Naive thymus-derived CD8-positive, alpha-beta T cell (primary cell): ENCODE results near the gene ST6GAL1. TPM values are rescaled to one million over a fixed set of nuclear protein-coding genes. Genes with fewer than 3 reads are reported as not detected.

Experiments used
- ATAC-seq, 2 donors: fragments of 150-1000 bp; cut with Tn5 transposase in 1 of 2; sonication (Bioruptor Pico), chemical (Tn5 transposase) in 1 of 2; 1 replicate in 1 of 2; 2 replicates in 1 of 2; pipeline ENCODE4 v1.10.0; 2021; ENCODE audit warnings: mild to moderate bottlenecking in 2 of 2, moderate library complexity in 2 of 2
- POLR2A ChIA-PET: fragments of 350-600 bp; sonication (Branson Sonifier 250); formaldehyde crosslinking; loops from one replicate; lab custom pipeline; 2021; ENCODE audit warnings: antibody characterized with exemption; lab: Charles Lee
- DNase-seq, 10 donors: peaks; one replicate each; pipeline versions ENCODE4 v3.0.0 to v3.0.0-alpha.2; 2020 to 2022
- H3K27ac Mint-ChIP-seq, 10 donors: one replicate each; pipeline ENCODE4 v1.8.0; 2020 to 2022; ENCODE audit warnings: mild to moderate bottlenecking in 10 of 10, mixed read lengths in 10 of 10, moderate library complexity in 4 of 10, inconsistent platforms in 1 of 10
- H3K27me3 Mint-ChIP-seq, 5 donors: one replicate each; pipeline ENCODE4 v1.8.0; 2021 to 2022; ENCODE audit warnings: mixed read lengths in 5 of 5
- H3K36me3 Mint-ChIP-seq, 3 donors: one replicate each; pipeline ENCODE4 v1.8.0; 2020 to 2022; ENCODE audit warnings: mixed read lengths in 3 of 3, mild to moderate bottlenecking in 2 of 3, inconsistent platforms in 1 of 3
- H3K4me1 Mint-ChIP-seq, 4 donors: one replicate each; pipeline ENCODE4 v1.8.0; 2021 to 2022; ENCODE audit warnings: mixed read lengths in 4 of 4
- H3K4me3 Mint-ChIP-seq, 10 donors: one replicate each; pipeline ENCODE4 v1.8.0; 2020 to 2022; ENCODE audit warnings: mild to moderate bottlenecking in 10 of 10, mixed read lengths in 10 of 10, moderate library complexity in 6 of 10, inconsistent platforms in 1 of 10
- H3K9me3 Mint-ChIP-seq, 9 donors: one replicate each; pipeline ENCODE4 v1.8.0; 2020 to 2022; ENCODE audit warnings: mixed read lengths in 9 of 9, mild to moderate bottlenecking in 3 of 9, inconsistent platforms in 1 of 9, moderate library complexity in 1 of 9
- polyA plus RNA-seq, 3 donors: library from polyadenylated mRNA; unstranded; fragments of 300-500 nt; fragmentation: Illumina TruSeq; gene quantifications; one replicate each; pipeline ENCODE4 v1.2.3, GENCODE V29; 2021
- total RNA-seq, 8 experiments: library from RNA in 2 of 8; stranded (reverse) in 2 of 8; gene quantifications; one replicate each; pipeline ENCODE4 v1.2.3 and lab custom pipeline; 2021 to 2026

ST6GAL1 gene
- total and polyA plus RNA-seq, 5 experiments from 2014 or later = 139 to 250 (median 223) TPM

DNA sequence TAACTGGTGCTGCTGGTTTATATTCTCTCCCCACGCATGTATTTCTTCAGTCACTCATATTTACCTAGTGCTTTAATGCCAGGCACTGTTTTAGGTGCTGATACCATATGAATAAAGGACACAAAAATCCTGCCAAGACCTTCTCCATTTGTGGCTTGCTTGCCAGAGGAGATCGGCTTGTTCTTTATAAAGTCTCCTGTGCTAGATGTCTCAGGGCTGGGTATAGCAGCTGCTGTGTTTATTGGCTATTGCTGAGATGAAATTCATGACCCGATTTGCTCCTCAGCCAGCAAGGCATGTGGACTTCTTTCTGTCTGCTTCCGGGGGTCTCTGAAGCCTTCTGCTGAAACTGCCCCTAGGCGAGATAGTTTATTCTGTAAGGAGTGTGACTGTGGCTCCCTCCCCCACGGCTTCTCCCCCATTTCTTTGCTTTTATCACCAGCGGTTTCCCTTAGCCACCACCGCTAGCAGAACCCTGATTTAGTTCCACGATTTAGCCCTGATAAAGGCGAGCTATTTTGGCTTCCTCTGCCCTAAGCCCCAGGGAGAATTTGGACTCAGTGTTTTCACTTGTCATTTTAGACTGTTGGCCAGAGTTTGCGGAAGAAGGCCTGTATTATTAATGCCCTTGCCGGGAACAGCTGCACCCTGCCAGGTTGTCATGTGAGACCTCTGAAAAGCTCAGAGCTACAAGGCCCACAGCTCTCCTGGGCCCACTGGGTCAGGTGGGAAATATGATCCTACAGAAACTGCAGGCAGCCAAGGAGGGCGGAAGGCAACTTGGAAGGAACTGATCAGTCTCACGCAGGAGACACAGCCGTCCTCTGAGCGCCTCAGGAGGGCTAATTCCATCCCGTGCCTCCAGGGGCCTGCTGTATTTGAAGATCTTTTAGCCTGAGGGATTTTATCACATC is 46.8 kb downstream of the ST6GAL1 start:
- no peak for ATAC-seq
- Mint-ChIP-seq H3K4me1 (peaks cover 27 to 43% (median 28%) of the 10 kb centered on the region in 4 donors), H3K9me3 (no peaks in the 10 kb centered on the region), H3K4me3 (no peak overlapping the region), H3K36me3 (peaks cover 0 to 82% (median 30%) of the 10 kb centered on the region in 3 donors), H3K27me3 (no peaks in the 10 kb centered on the region), H3K27ac (peak overlapping the region in 3 of 10 donors; percentile 27 to 75 (median 37))
- POLR2A ChIA-PET = no interaction called here
- no peak for DNase-seq

DNA sequence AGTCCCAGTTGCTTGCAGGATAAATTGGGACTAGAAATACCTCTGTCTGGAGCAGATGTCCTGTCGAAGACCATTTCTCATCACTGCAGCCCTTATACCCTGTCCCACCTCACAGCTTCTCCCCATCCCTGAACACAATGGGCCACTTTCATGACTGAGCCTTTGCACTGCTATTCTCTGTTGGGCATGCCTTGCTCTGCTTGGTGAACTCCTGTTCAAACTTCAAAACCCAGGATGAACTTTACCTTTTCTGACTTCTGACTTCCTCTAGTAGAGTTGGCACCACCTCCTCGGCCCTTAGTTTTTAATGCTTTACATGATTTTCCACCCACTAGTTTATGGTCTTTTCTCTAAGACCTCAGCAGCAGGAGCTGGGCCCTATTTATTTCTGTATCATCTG is 48.4 kb downstream of the ST6GAL1 start:
- POLR2A ChIA-PET = no interaction called here
- Mint-ChIP-seq H3K9me3 (no peaks in the 10 kb centered on the region), H3K27ac (peak overlapping the region in 2 of 10 donors; percentile 15 to 46), H3K4me1 (peaks cover 24 to 38% (median 31%) of the 10 kb centered on the region in 4 donors), H3K36me3 (peaks cover 0 to 82% (median 28%) of the 10 kb centered on the region in 3 donors), H3K4me3 (no peak overlapping the region), H3K27me3 (no peaks in the 10 kb centered on the region)
- DNase-seq = no peak
- ATAC-seq = no peak

DNA sequence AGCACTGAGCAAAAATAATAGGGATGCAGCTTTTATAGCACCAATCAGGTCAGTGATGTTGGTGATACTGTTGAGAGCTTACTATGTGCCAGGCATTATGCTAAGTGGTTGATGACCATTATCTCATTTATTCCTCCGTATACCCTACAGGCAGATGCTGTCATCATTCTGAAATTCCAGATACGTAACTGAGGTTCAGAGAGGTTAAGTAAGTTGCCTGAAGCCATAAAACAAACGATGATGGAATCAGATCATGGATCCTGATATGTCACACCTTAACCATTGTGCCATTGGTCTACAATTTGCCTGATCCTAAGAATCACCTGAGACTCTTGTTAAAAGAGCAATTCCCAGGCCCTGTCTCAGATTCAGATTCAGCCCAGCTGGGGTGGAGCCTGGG is 49.5 kb downstream of the ST6GAL1 start:
- Mint-ChIP-seq H3K27me3 (no peaks in the 10 kb centered on the region), H3K27ac (peak overlapping the region in 1 of 10 donors; percentile 32), H3K36me3 (peaks cover 0 to 80% (median 29%) of the 10 kb centered on the region in 3 donors), H3K4me3 (no peak overlapping the region), H3K9me3 (no peaks in the 10 kb centered on the region), H3K4me1 (peaks cover 26 to 46% (median 34%) of the 10 kb centered on the region in 4 donors)
- no peak for DNase-seq
- POLR2A ChIA-PET = interaction anchor here (0.7 to 1.5 kb wide), 3 partner anchors 33 to 49 kb away, joined by 3 to 8 read pairs (median 4); no protein-coding TSS in a partner anchor
- ATAC-seq = no peak

DNA sequence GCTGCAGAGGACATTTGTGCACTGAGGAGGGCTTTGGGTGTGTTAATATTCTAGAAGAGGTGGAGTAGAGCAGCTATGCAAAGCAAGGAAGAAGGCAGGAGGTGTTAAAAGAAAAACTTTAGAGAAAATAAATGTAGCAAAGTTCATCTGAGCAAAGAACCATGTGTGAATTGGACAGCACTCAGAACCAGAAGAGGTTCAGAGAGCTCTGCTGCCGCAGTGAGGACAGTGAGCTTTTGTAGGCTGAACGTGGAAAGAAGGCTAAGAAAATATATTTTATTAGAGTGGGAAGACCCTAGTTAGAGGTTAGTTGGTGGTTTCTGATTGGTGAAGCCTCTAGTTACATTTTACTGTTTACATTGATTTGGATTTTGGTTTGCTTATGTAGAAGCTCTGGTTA is 50.7 kb downstream of the ST6GAL1 start:
- Mint-ChIP-seq H3K27ac (peak overlapping the region in 5 of 10 donors; percentile 18 to 83 (median 35)), H3K36me3 (peaks cover 0 to 77% (median 30%) of the 10 kb centered on the region in 3 donors)
- POLR2A ChIA-PET = interaction anchor here (0.5 kb wide), 1 partner anchor 86 kb away, joined by 9 read pairs; no protein-coding TSS in a partner anchor

DNA sequence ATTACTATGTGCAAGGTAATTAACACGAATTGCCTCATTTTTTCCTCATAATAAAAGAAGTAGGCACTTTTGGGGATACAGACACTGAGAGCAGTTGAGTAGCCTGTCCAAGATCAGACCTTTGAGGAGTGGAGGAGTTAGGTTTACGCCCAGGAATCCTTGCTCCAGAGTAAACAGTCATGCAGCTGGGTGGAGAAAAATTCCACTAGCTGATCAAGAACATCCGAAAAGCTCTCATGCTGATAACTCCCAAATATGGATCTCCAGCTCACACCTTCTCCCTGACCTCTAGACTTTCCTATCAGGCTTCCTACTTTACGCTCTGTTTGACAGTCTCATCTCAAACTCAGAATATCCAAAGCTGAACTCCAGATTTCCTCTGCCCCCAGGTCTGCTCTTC is 53.3 kb downstream of the ST6GAL1 start:
- H3K4me1 Mint-ChIP-seq = peaks cover 40 to 63% (median 50%) of the 10 kb centered on the region in 4 donors
- H3K4me3 Mint-ChIP-seq = no peak overlapping the region
- POLR2A ChIA-PET = interaction anchor here (0.5 to 1.1 kb wide), 3 partner anchors 14 to 65 kb away, joined by 3 to 5 read pairs (median 4); no protein-coding TSS in a partner anchor
- DNase-seq (no peak), ATAC-seq (no peak)
- peak overlapping the region in 4 of 10 donors; percentile 6 to 84 (median 32) for H3K27ac Mint-ChIP-seq
- peaks cover 0 to 74% (median 35%) of the 10 kb centered on the region in 3 donors for H3K36me3 Mint-ChIP-seq
- H3K27me3 Mint-ChIP-seq = no peaks in the 10 kb centered on the region
- H3K9me3 Mint-ChIP-seq = no peaks in the 10 kb centered on the region

More for the DNA sequence above, 50.7 kb downstream of the ST6GAL1 start:
- no peaks in the 10 kb centered on the region for H3K27me3 Mint-ChIP-seq
- no peak for DNase-seq
- no peak for ATAC-seq
- H3K4me3 Mint-ChIP-seq = no peak overlapping the region
- peaks cover 26 to 41% (median 35%) of the 10 kb centered on the region in 4 donors for H3K4me1 Mint-ChIP-seq
- H3K9me3 Mint-ChIP-seq = no peaks in the 10 kb centered on the region

DNA sequence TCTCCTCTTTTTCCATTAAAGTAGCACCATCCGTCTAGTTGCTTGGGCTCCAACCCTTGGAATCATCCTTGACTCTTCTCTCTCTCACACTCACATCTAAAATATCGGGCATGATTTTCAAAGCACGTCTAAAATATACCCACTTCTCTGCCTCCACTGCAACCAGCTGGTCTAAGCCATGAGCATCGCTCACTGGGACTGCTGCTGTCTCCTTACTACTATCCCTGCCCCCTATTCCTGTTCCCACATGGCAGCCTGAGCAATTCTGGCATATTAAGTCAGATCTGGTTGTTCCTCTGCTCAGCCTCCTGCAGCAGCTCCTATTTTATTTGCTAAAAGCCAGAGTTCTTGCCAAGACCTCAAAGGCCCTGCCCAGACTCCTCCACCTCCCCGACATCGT is 53.7 kb downstream of the ST6GAL1 start:
- no peaks in the 10 kb centered on the region for H3K27me3 Mint-ChIP-seq
- H3K4me3 Mint-ChIP-seq = no peak overlapping the region
- H3K36me3 Mint-ChIP-seq = peaks cover 0 to 72% (median 33%) of the 10 kb centered on the region in 3 donors
- peaks cover 39 to 67% (median 52%) of the 10 kb centered on the region in 4 donors for H3K4me1 Mint-ChIP-seq
- no peaks in the 10 kb centered on the region for H3K9me3 Mint-ChIP-seq
- ATAC-seq (no peak), DNase-seq (no peak)
- POLR2A ChIA-PET = interaction anchor here (0.5 to 1.1 kb wide), 3 partner anchors 14 to 66 kb away, joined by 3 to 5 read pairs (median 4); no protein-coding TSS in a partner anchor
- H3K27ac Mint-ChIP-seq = peak overlapping the region in 5 of 10 donors; percentile 6 to 55 (median 17)

DNA sequence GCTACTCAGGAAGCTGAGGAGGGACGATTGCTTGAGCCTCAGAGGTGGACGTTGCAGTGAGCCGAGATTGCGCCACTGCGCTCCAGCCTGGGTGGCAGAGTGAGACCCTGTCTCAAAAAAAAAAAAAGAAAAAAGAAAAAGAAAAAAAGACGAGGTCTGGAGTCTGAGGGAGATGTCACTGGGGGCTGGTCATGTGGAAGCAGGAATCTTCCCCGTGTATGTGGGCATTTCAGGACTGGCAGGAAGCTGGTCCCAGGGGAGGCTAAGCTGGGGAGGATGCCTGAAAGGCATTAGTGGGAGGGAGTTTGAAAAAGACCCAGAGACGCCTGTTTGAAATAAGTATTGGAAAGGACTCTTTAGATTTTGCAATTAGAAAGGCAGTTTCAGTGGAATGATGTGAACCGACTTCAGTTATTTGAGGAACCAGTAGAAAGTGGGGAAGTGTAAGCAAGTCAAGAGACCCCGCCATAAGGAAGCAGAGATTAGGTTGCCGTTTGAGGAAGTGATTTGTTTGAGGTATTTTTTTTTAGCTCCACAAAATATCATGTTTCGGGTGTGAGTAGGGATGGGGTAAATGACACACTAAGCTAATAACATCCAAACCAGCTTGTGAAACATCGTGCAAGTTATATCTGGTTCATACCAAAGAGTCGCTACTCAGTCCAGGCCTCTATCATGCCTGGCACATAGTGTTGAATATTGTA is 55.5 kb downstream of the ST6GAL1 start:
- no peak for ATAC-seq
- H3K4me3 Mint-ChIP-seq = peak overlapping the region in 1 of 10 donors; percentile 50
- no peaks in the 10 kb centered on the region for H3K27me3 Mint-ChIP-seq
- POLR2A ChIA-PET = interaction anchor here (0.6 to 1.0 kb wide), 3 partner anchors 12 to 77 kb away, joined by 3 to 4 read pairs (median 3); no protein-coding TSS in a partner anchor
- peak overlapping the region in 5 of 10 donors; percentile 31 to 76 (median 43) for H3K27ac Mint-ChIP-seq
- H3K4me1 Mint-ChIP-seq = peaks cover 38 to 80% (median 59%) of the 10 kb centered on the region in 4 donors
- DNase-seq = no peak
- H3K9me3 Mint-ChIP-seq = no peaks in the 10 kb centered on the region
- peaks cover 0 to 75% (median 31%) of the 10 kb centered on the region in 3 donors for H3K36me3 Mint-ChIP-seq

DNA sequence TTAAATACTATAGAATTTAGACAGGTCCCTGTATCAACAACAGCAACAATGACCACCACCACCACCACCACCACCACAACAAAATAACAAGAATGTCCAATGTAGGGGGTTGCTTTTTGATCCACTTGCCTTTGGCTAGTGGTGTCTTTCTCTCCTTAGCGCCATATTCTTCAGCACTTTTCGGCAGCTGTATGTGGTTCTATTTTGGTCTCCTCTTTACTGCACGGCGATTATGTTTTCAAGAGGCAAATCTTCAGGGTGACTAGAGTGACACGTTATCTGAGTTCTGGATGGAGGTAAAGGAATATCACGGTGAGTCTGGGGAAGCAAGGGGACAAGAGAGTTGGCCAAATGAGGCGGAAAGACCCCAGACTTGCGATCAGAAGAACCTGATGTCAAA is 56.1 kb downstream of the ST6GAL1 start:
- H3K9me3 Mint-ChIP-seq = no peaks in the 10 kb centered on the region
- DNase-seq (no peak), ATAC-seq (no peak)
- H3K4me1 Mint-ChIP-seq = peaks cover 36 to 80% (median 61%) of the 10 kb centered on the region in 4 donors
- peaks cover 0 to 75% (median 34%) of the 10 kb centered on the region in 3 donors for H3K36me3 Mint-ChIP-seq
- peak overlapping the region in 1 of 10 donors; percentile 13 for H3K4me3 Mint-ChIP-seq
- no peaks in the 10 kb centered on the region for H3K27me3 Mint-ChIP-seq
- POLR2A ChIA-PET = interaction anchor here (1.0 kb wide), 1 partner anchor 25 kb away, joined by 4 read pairs; no protein-coding TSS in a partner anchor
- H3K27ac Mint-ChIP-seq = peak overlapping the region in 5 of 10 donors; percentile 38 to 81 (median 52)

DNA sequence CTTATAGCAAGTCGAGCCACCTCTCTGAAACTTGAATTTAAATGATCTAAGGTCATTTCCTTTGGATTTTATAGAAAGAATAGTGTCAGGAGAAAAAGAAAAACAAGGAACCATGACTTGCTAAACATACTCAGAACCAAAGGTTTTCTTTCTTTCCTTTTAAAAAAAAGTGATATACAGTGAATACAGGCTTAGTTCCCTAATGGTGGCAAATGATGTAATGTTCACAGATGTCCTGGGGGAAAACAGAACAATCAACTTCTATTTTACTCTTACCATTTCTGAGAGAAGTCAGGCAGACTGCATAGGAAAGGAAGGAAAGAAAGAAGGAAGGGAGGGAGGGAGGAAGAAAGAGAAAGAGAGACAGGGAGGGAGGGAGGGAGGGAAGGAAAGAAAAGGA is 56.5 kb downstream of the ST6GAL1 start:
- no peaks in the 10 kb centered on the region for H3K9me3 Mint-ChIP-seq

DNA sequence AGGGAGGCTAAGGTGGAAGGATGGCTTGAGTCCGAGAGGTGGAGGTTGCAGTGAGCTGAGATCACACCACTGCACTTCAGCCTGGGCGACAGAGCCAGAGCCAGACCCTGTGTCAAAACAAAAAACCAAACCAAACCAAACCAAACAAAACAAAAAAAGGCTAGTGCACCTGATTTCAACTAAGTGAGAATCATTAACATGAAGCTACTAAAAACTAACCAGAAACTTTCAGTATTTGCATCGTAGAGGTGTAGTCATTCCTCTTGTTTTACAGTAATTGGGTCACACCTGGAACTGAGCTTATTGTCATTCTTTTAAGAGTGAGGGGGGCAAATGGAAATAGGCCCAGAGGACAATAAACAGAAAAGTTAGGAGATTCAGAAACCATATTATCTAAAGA is 58.5 kb downstream of the ST6GAL1 start:
- Mint-ChIP-seq H3K4me1 (peaks cover 37 to 82% (median 71%) of the 10 kb centered on the region in 4 donors), H3K9me3 (no peaks in the 10 kb centered on the region)
- POLR2A ChIA-PET = interaction anchor here (0.7 to 2.4 kb wide), 2 partner anchors 37 to 43 kb away, joined by 3 to 8 read pairs; no protein-coding TSS in a partner anchor

More for the DNA sequence above, 56.5 kb downstream of the ST6GAL1 start:
- peak overlapping the region in 7 of 10 donors; percentile 23 to 81 (median 44) for H3K27ac Mint-ChIP-seq
- H3K36me3 Mint-ChIP-seq = peaks cover 0 to 75% (median 35%) of the 10 kb centered on the region in 3 donors
- H3K4me1 Mint-ChIP-seq = peaks cover 36 to 81% (median 63%) of the 10 kb centered on the region in 4 donors
- H3K27me3 Mint-ChIP-seq = no peaks in the 10 kb centered on the region
- peak overlapping the region in 1 of 10 donors; percentile 13 for H3K4me3 Mint-ChIP-seq
- POLR2A ChIA-PET = no interaction called here
- no peak for ATAC-seq
- no peak for DNase-seq

DNA sequence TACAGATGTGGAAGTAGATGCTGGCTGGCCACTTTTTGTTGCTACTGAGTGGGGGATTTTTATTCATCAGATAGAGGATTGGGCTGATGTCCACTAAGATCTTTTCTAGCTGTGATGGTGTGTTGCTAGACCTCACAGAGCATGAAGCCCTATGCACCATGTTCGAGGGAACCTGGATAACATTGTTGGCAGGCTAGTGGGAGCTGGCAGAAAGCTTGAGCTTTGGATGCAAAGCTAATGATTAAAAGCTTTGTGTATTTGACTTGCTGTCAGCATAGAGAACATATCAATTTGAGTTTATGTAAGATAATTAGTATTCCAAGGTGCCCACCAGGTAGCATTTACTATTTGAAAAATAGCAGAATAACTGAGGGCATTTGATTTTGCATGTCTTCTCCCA is 59.1 kb downstream of the ST6GAL1 start:
- peaks cover 0 to 66% (median 21%) of the 10 kb centered on the region in 3 donors for H3K36me3 Mint-ChIP-seq
- POLR2A ChIA-PET = interaction anchor here (2.4 kb wide), 1 partner anchor 36 kb away, joined by 8 read pairs; no protein-coding TSS in a partner anchor
- ATAC-seq = no peak
- no peaks in the 10 kb centered on the region for H3K27me3 Mint-ChIP-seq
- peaks cover 32 to 82% (median 69%) of the 10 kb centered on the region in 4 donors for H3K4me1 Mint-ChIP-seq
- H3K4me3 Mint-ChIP-seq = no peak overlapping the region
- H3K27ac Mint-ChIP-seq = peak overlapping the region in 9 of 10 donors; percentile 6 to 81 (median 58)
- H3K9me3 Mint-ChIP-seq = no peaks in the 10 kb centered on the region
- DNase-seq = no peak

More for the DNA sequence above, 58.5 kb downstream of the ST6GAL1 start:
- Mint-ChIP-seq H3K27me3 (no peaks in the 10 kb centered on the region), H3K4me3 (no peak overlapping the region), H3K27ac (peak overlapping the region in 6 of 10 donors; percentile 46 to 81 (median 58)), H3K36me3 (peaks cover 0 to 66% (median 24%) of the 10 kb centered on the region in 3 donors)
- no peak for ATAC-seq
- DNase-seq = no peak
